ENCODE results near the gene KRTAP13-1. TPM values are rescaled to one million over a fixed set of nuclear protein-coding genes. Genes with fewer than 3 reads are reported as not detected.

Gene KRTAP13-1
- total and polyA plus RNA-seq, 2 donors (not counting 3 experiments of a cell fraction or from before 2014, with no cell fraction given): not detected

DNA sequence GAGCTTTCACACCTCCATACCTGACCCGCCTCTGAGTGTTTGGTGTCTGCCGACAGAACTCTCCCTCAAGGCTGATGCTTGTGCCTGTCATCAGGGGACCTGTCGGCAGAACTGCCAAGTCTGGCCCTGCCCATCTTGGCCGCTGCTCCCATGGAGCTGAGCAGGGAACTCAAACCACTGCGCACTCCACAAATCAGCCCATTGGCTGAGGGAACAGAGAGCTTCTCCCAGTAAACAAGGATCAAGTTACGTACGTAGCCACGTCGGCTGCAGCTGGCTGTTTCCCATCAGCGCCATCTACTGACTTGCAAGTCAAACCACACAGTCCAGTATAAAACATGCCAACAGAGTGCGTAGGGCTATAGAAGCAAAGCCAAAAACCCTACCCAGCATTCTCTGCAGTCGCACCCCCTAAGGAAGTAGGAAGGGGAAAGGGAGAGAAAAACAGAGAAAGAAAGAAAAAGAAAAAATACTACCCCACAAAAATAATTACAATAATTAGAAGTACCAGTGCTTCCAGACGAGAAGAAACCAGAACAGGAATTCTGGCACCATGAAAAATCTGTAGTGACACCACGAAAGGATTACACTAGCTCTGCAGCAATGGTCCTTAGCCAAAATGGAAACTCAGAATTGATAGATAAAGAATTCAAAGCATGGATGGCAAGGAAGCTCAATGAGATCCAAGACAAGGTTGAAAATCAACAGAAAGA is 13.1 kb downstream of the KRTAP13-1 start:
- Histone ChIP-seq H3K9ac (replicated peaks; ENCODE audit: extremely low read depth, insufficient read depth, low read length) (no peak overlapping the region), H3K9me3 (replicated peaks; ENCODE audit: control insufficient read depth, insufficient read depth, low read length) (no peaks in the 10 kb centered on the region), H3K79me2 (ENCODE audit: control insufficient read depth, insufficient read depth, low read length) (no peaks in the 10 kb centered on the region), H3K9me1 (replicated peaks; ENCODE audit: control insufficient read depth, extremely low read depth, insufficient read depth, low read length) (no peaks in the 10 kb centered on the region), H3K4me3 (replicated peaks in 1 of 3; ENCODE audit: insufficient read depth in 1 of 3, low read depth in 1 of 3, low read length in 3 of 3) (no peak overlapping the region), H3K36me3 (ENCODE audit: control insufficient read depth in 2 of 2, extremely low read depth in 1 of 2, insufficient read depth in 2 of 2, low read length in 2 of 2) (no peaks in the 10 kb centered on the region), H4K20me1 (replicated peaks; ENCODE audit: control insufficient read depth, extremely low read depth, insufficient read depth, low read length) (no peaks in the 10 kb centered on the region), H3K27ac (ENCODE audit: insufficient read depth, low read depth, low read length) (no peak overlapping the region), H3K27me3 (ENCODE audit: control insufficient read depth in 2 of 2, insufficient read depth in 2 of 2, low read length in 2 of 2) (no peaks in the 10 kb centered on the region), H2AFZ (ENCODE audit: low read depth, low read length) (no peak overlapping the region), H3K4me1 (ENCODE audit: control insufficient read depth, extremely low read depth, insufficient read depth, low read length) (no peaks in the 10 kb centered on the region), H3K4me2 (ENCODE audit: insufficient read depth, low read length) (no peak overlapping the region)
- ChIA-PET POLR2A (no interaction called here), CTCF (interaction anchor here (1.2 kb wide), 1 partner anchor 10 kb away, joined by 3 read pairs; no protein-coding TSS in a partner anchor)
- TF ChIP-seq EZH2 (IDR thresholded peaks at IDR 0.05; ENCODE audit: borderline replicate concordance, low read depth, low read length, severe bottlenecking) (no peak), JUN (IDR thresholded peaks at IDR 0.05; ENCODE audit: borderline replicate concordance, insufficient read depth, insufficient read length, low read depth) (no peak), GATA2 (IDR thresholded peaks at IDR 0.05; ENCODE audit: insufficient read depth, insufficient read length, low read depth, low read length) (no peak), POLR2A (IDR thresholded peaks at IDR 0.05; ENCODE audit: low read depth, low read length) (no peak), POLR2AphosphoS5 (IDR thresholded peaks at IDR 0.05; ENCODE audit: insufficient read depth, low read depth, low read length) (no peak)
- FAIRE-seq: no peak
- dilution Hi-C loops (cut with MboI; ENCODE audit: extremely low pct_ligation_motif_present, low sequenced_read_pairs): no loop called here
- intact Hi-C loops (cut with micrococcal nuclease): no loop called here
- no peak for DNase-seq (ENCODE audit: low read depth, low spot score)
- no TSS peak for BruUV-seq (replicated peaks)

DNA sequence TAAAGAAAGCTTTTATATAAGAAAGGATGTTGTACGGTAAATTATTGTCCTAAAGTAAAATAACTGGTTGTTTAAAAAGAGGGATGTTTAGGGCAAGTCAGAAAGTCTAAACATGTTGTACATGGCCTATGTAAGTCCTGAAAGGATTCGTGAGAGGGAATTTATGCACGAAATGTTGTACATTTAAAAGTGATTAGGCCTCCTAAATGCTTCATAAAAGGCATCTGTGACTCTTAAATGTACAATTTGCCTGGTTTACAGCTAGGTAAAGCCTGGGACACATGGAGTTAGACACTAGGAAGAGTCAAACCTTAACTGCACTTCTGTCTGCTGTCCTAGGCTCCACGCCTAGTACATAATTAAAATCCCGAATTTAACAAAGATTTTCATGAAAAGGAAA is 20.2 kb downstream of the KRTAP13-1 start:
- no peak for TF ChIP-seq FOS (IDR thresholded peaks at IDR 0.05; ENCODE audit: borderline replicate concordance, insufficient read depth, low read length)
- TF ChIP-seq JUN (IDR thresholded peaks at IDR 0.05; ENCODE audit: borderline replicate concordance, insufficient read depth, insufficient read length, low read depth): no peak
- TF ChIP-seq GATA2 (IDR thresholded peaks at IDR 0.05; ENCODE audit: insufficient read depth, insufficient read length, low read depth, low read length): no peak
- TF ChIP-seq, protein P1, sequence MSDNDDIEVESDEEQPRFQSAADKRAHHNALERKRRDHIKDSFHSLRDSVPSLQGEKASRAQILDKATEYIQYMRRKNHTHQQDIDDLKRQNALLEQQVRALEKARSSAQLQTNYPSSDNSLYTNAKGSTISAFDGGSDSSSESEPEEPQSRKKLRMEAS (IDR thresholded peaks at IDR 0.05; ENCODE audit: insufficient read depth, insufficient read length): no peak
- no peak for TF ChIP-seq POLR2A (IDR thresholded peaks at IDR 0.05; ENCODE audit: low read depth, low read length)
- TF ChIP-seq EZH2 (IDR thresholded peaks at IDR 0.05; ENCODE audit: borderline replicate concordance, low read depth, low read length, severe bottlenecking): no peak
- TF ChIP-seq, protein P2, sequence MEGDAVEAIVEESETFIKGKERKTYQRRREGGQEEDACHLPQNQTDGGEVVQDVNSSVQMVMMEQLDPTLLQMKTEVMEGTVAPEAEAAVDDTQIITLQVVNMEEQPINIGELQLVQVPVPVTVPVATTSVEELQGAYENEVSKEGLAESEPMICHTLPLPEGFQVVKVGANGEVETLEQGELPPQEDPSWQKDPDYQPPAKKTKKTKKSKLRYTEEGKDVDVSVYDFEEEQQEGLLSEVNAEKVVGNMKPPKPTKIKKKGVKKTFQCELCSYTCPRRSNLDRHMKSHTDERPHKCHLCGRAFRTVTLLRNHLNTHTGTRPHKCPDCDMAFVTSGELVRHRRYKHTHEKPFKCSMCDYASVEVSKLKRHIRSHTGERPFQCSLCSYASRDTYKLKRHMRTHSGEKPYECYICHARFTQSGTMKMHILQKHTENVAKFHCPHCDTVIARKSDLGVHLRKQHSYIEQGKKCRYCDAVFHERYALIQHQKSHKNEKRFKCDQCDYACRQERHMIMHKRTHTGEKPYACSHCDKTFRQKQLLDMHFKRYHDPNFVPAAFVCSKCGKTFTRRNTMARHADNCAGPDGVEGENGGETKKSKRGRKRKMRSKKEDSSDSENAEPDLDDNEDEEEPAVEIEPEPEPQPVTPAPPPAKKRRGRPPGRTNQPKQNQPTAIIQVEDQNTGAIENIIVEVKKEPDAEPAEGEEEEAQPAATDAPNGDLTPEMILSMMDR (IDR thresholded peaks at IDR 0.05; ENCODE audit: extremely low read depth in 1 of 2, insufficient read depth in 1 of 2, low read depth in 1 of 2, low read length in 2 of 2): no peak
- TF ChIP-seq MYC (IDR thresholded peaks at IDR 0.05; ENCODE audit: low read depth, low read length): no peak
- BruUV-seq (replicated peaks): no TSS peak
- no peaks in the 10 kb centered on the region for H4K20me1 ChIP-seq (replicated peaks; ENCODE audit: control insufficient read depth, extremely low read depth, insufficient read depth, low read length)
- no peak for FAIRE-seq
- no peaks in the 10 kb centered on the region for H3K79me2 ChIP-seq (ENCODE audit: control insufficient read depth, insufficient read depth, low read length)
- ChIA-PET POLR2A (no interaction called here), CTCF (no interaction called here)
- no peak for DNase-seq (ENCODE audit: low read depth, low spot score)
- dilution Hi-C loops (cut with MboI; ENCODE audit: extremely low pct_ligation_motif_present, low sequenced_read_pairs) (no loop called here), intact Hi-C loops (cut with micrococcal nuclease) (no loop called here)
- H3K4me1 ChIP-seq (ENCODE audit: control insufficient read depth, extremely low read depth, insufficient read depth, low read length): no peaks in the 10 kb centered on the region
- H3K4me2 ChIP-seq (ENCODE audit: insufficient read depth, low read length): no peak overlapping the region
- H3K9ac ChIP-seq (replicated peaks; ENCODE audit: extremely low read depth, insufficient read depth, low read length): no peak overlapping the region
- H3K9me3 ChIP-seq (replicated peaks; ENCODE audit: control insufficient read depth, insufficient read depth, low read length): no peaks in the 10 kb centered on the region
- H3K4me3 ChIP-seq (replicated peaks in 1 of 3; ENCODE audit: insufficient read depth in 1 of 3, low read depth in 1 of 3, low read length in 3 of 3): no peak overlapping the region
- H3K27ac ChIP-seq (ENCODE audit: insufficient read depth, low read depth, low read length): no peak overlapping the region
- no peak overlapping the region for H2AFZ ChIP-seq (ENCODE audit: low read depth, low read length)
- no peaks in the 10 kb centered on the region for H3K9me1 ChIP-seq (replicated peaks; ENCODE audit: control insufficient read depth, extremely low read depth, insufficient read depth, low read length)
- H3K36me3 ChIP-seq (ENCODE audit: control insufficient read depth in 2 of 2, extremely low read depth in 1 of 2, insufficient read depth in 2 of 2, low read length in 2 of 2): no peaks in the 10 kb centered on the region
- H3K27me3 ChIP-seq (ENCODE audit: control insufficient read depth in 2 of 2, insufficient read depth in 2 of 2, low read length in 2 of 2): no peaks in the 10 kb centered on the region

All from endothelial cell of umbilical vein (primary cell).